NCI-H128 (cell line): Measurements from ENCODE around the gene SHC2.
"Not testable (repeated sequence)": the region's sequence is repeated elsewhere in the genome, so short reads cannot be mapped to it uniquely, and the experiment has no call there.

Source experiments
- DNase-seq: peaks from one replicate; lab custom pipeline; 2025; ENCODE audit not compliant: unreplicated experiment; lab: John Stamatoyannopoulos, UW

SHC2 gene

GRCh38 chr19:493391-494170, 32.7 kb upstream of the SHC2 start:
- no peak for DNase-seq

GRCh38 chr19:492091-492531, 31.3 kb upstream of the SHC2 start:
- DNase-seq, result no peak

- DNase-seq, result no peak
Measured at GRCh38 chr19:491146-491741, 30.4 kb upstream of the SHC2 start.

- DNase-seq, result no peak
Measured at GRCh38 chr19:489418-490196, 28.8 kb upstream of the SHC2 start.

- DNase-seq, result peak; percentile 74
Measured at GRCh38 chr19:488505-489417, 27.9 kb upstream of the SHC2 start.

- DNase-seq, result no peak
Measured at GRCh38 chr19:485583-486236, 24.9 kb upstream of the SHC2 start.

- peak; percentile 41 for DNase-seq
Measured at GRCh38 chr19:485077-485476, 24.2 kb upstream of the SHC2 start.

- DNase-seq, result no peak
Measured at GRCh38 chr19:484494-484893, 23.7 kb upstream of the SHC2 start.

GRCh38 chr19:483332-484072, 22.7 kb upstream of the SHC2 start:
- DNase-seq, result no peak

- no peak for DNase-seq
Measured at GRCh38 chr19:482186-483041, 21.6 kb upstream of the SHC2 start.

- DNase-seq, result not testable (repeated sequence)
Measured at GRCh38 chr19:481100-481499, 20.3 kb upstream of the SHC2 start.

GRCh38 chr19:480016-480855, 19.4 kb upstream of the SHC2 start:
- no peak for DNase-seq

- DNase-seq, result no peak
Measured at GRCh38 chr19:478976-479375, 18.1 kb upstream of the SHC2 start.

GRCh38 chr19:478236-478903, 17.5 kb upstream of the SHC2 start:
- DNase-seq, result no peak

GRCh38 chr19:475360-475759, 14.5 kb upstream of the SHC2 start:
- no peak for DNase-seq

- no peak for DNase-seq
Measured at GRCh38 chr19:474126-475078, 13.6 kb upstream of the SHC2 start.
